HG03571 (cell line): ENCODE results near the gene GALNT2.

Experiments
- ATAC-seq: cut with Tn5 transposase; IDR thresholded peaks from one replicate; pipeline ENCODE4 v1.9.1; 2021; ENCODE audit not compliant: unreplicated experiment

GALNT2 gene

GRCh38 chr1:230158415-230159291 is 91.6 kb downstream of the GALNT2 start:
- ATAC-seq: no peak

GRCh38 chr1:230159580-230159979 is 92.5 kb downstream of the GALNT2 start:
- no peak for ATAC-seq

GRCh38 chr1:230160957-230161771 is 94.1 kb downstream of the GALNT2 start:
- ATAC-seq: no peak

- no peak for ATAC-seq
Measured at GRCh38 chr1:230163205-230163604, 96.2 kb downstream of the GALNT2 start.

GRCh38 chr1:230163719-230164118 is 96.7 kb downstream of the GALNT2 start:
- no peak for ATAC-seq

- ATAC-seq: no peak
Measured at GRCh38 chr1:230165536-230165935, 98.5 kb downstream of the GALNT2 start.

- no peak for ATAC-seq
Measured at GRCh38 chr1:230166366-230167132, 99.5 kb downstream of the GALNT2 start.

- no peak for ATAC-seq
Measured at GRCh38 chr1:230167419-230167852, 100.4 kb downstream of the GALNT2 start.

GRCh38 chr1:230169454-230170152 is 102.6 kb downstream of the GALNT2 start:
- ATAC-seq: peak; percentile 51

- ATAC-seq: peak; percentile 35
Measured at GRCh38 chr1:230170153-230170547, 103.1 kb downstream of the GALNT2 start.

GRCh38 chr1:230170622-230171021 is 103.6 kb downstream of the GALNT2 start:
- ATAC-seq: no peak

GRCh38 chr1:230171356-230172015 is 104.4 kb downstream of the GALNT2 start:
- no peak for ATAC-seq

- ATAC-seq: no peak
Measured at GRCh38 chr1:230172016-230172537, 105.0 kb downstream of the GALNT2 start.

GRCh38 chr1:230173187-230173975 is 106.3 kb downstream of the GALNT2 start:
- no peak for ATAC-seq

GRCh38 chr1:230174041-230174440 is 107.0 kb downstream of the GALNT2 start:
- ATAC-seq: no peak

- ATAC-seq: no peak
Measured at GRCh38 chr1:230174471-230175162, 107.6 kb downstream of the GALNT2 start.

GRCh38 chr1:230175163-230175747 is 108.2 kb downstream of the GALNT2 start:
- ATAC-seq: no peak

- ATAC-seq: no peak
Measured at GRCh38 chr1:230175839-230176238, 108.8 kb downstream of the GALNT2 start.
